Mucosa of rectum (tissue), 2 donors: Measurements from ENCODE around the gene TRIP6.
"Not testable (repeated sequence)": the region's sequence is repeated elsewhere in the genome, so short reads cannot be mapped to it uniquely, and the experiment has no call there.

ENCODE experiments used
- H3K27ac ChIP-seq, 2 donors: one replicate each; pipeline ENCODE4 v1.7.0; 2013; ENCODE audit warnings: inconsistent platforms in 2 of 2, low read depth in 2 of 2, low read length in 2 of 2
- H3K27me3 ChIP-seq, 2 donors: one replicate each; pipeline ENCODE4 v1.7.0; 2013; ENCODE audit warnings: low read length in 2 of 2; ENCODE audit not compliant: control insufficient read depth in 2 of 2, insufficient read depth in 2 of 2
- H3K36me3 ChIP-seq, 2 donors: one replicate each; pipeline ENCODE4 v1.7.0; 2013; ENCODE audit warnings: low read length in 2 of 2; ENCODE audit not compliant: control insufficient read depth in 2 of 2, insufficient read depth in 2 of 2
- H3K4me1 ChIP-seq, 2 donors: one replicate each; pipeline ENCODE4 v1.7.0; 2013; ENCODE audit warnings: low read length in 2 of 2, mild to moderate bottlenecking in 1 of 2; ENCODE audit not compliant: control insufficient read depth in 2 of 2, insufficient read depth in 2 of 2
- H3K4me3 ChIP-seq, 2 donors: one replicate each; pipeline ENCODE4 v1.7.0; 2013; ENCODE audit warnings: low read length in 2 of 2
- H3K9ac ChIP-seq, 2 donors: one replicate each; pipeline ENCODE4 v1.7.0; 2013; ENCODE audit warnings: low read length in 2 of 2, low read depth in 1 of 2, mild to moderate bottlenecking in 1 of 2
- H3K9me3 ChIP-seq, 2 donors: one replicate each; pipeline ENCODE4 v1.7.0; 2013; ENCODE audit warnings: low read length in 2 of 2; ENCODE audit not compliant: control insufficient read depth in 2 of 2
- donor health status: healthy.
- donor health status: Normal muscosa, but diverticular disease.

The TRIP6 gene

GRCh38 chr7:100837099-100837836, 29.9 kb upstream of the TRIP6 start:
- H3K9ac ChIP-seq: peak overlapping the region; percentile 54 to 68
- H3K27ac ChIP-seq: peak overlapping the region; percentile 89
- H3K9me3 ChIP-seq: no peaks in the 10 kb centered on the region
- no peaks in the 10 kb centered on the region for H3K27me3 ChIP-seq
- H3K36me3 ChIP-seq: no peaks in the 10 kb centered on the region
- H3K4me3 ChIP-seq: peak overlapping the region; percentile 56 to 71
- peaks cover 9 to 16% of the 10 kb centered on the region in 2 donors for H3K4me1 ChIP-seq

GRCh38 chr7:100839361-100839760, 27.8 kb upstream of the TRIP6 start:
- Histone ChIP-seq H3K4me1 (peaks cover 9 to 16% of the 10 kb centered on the region in 2 donors), H3K4me3 (no peak overlapping the region), H3K27ac (no peak overlapping the region), H3K9ac (no peak overlapping the region), H3K9me3 (no peaks in the 10 kb centered on the region), H3K36me3 (no peaks in the 10 kb centered on the region), H3K27me3 (no peaks in the 10 kb centered on the region)

GRCh38 chr7:100840470-100841100, 26.6 kb upstream of the TRIP6 start:
- H3K27me3 ChIP-seq: no peaks in the 10 kb centered on the region
- H3K36me3 ChIP-seq: no peaks in the 10 kb centered on the region
- no peak overlapping the region for H3K9ac ChIP-seq
- H3K4me3 ChIP-seq: no peak overlapping the region
- peaks cover 9 to 16% of the 10 kb centered on the region in 2 donors for H3K4me1 ChIP-seq
- H3K9me3 ChIP-seq: no peaks in the 10 kb centered on the region
- no peak overlapping the region for H3K27ac ChIP-seq

- H3K4me3 ChIP-seq: no peak overlapping the region
- H3K27me3 ChIP-seq: no peaks in the 10 kb centered on the region
- H3K36me3 ChIP-seq: no peaks in the 10 kb centered on the region
- H3K27ac ChIP-seq: no peak overlapping the region
- H3K4me1 ChIP-seq: peaks cover 6 to 9% of the 10 kb centered on the region in 2 donors
- no peak overlapping the region for H3K9ac ChIP-seq
- no peaks in the 10 kb centered on the region for H3K9me3 ChIP-seq
Observed at GRCh38 chr7:100847360-100847759, 19.8 kb upstream of the TRIP6 start.

- Histone ChIP-seq H3K36me3 (peaks cover 4 to 6% of the 10 kb centered on the region in 2 donors), H3K27me3 (no peaks in the 10 kb centered on the region), H3K4me3 (peak within 1 kb of the TSS; percentile 81), H3K4me1 (peaks cover 11 to 14% of the 10 kb centered on the region in 2 donors), H3K27ac (peak within 1 kb of the TSS; percentile 14 to 32), H3K9ac (peak within 1 kb of the TSS; percentile 63 to 70), H3K9me3 (no peaks in the 10 kb centered on the region)
Observed at GRCh38 chr7:100852048-100852872, 14.9 kb upstream of the TRIP6 start, which contains the start of gene SLC12A9. Gene SLC12A9, plus strand, starts transcription at chr7:100852713. Its CDS starts 1,485 bp downstream, at chr7:100854198.

GRCh38 chr7:100854146-100854895, 12.9 kb upstream of the TRIP6 start:
- no peaks in the 10 kb centered on the region for H3K27me3 ChIP-seq
- peaks cover 11 to 14% of the 10 kb centered on the region in 2 donors for H3K4me1 ChIP-seq
- H3K27ac ChIP-seq: no peak overlapping the region
- H3K4me3 ChIP-seq: no peak overlapping the region
- no peaks in the 10 kb centered on the region for H3K9me3 ChIP-seq
- H3K36me3 ChIP-seq: peaks cover 4 to 8% of the 10 kb centered on the region in 2 donors
- no peak overlapping the region for H3K9ac ChIP-seq

GRCh38 chr7:100854899-100855298, 12.3 kb upstream of the TRIP6 start:
- H3K27me3 ChIP-seq, H3K27ac ChIP-seq, H3K9ac ChIP-seq, H3K4me3 ChIP-seq, H3K9me3 ChIP-seq: not testable (repeated sequence)
- Histone ChIP-seq H3K36me3 (peaks cover 4 to 11% of the 10 kb centered on the region in 2 donors), H3K4me1 (peaks cover 11 to 14% of the 10 kb centered on the region in 2 donors)

- Histone ChIP-seq H3K36me3 (peaks cover 9 to 17% of the 10 kb centered on the region in 2 donors), H3K4me3 (no peak overlapping the region), H3K9ac (no peak overlapping the region), H3K27me3 (no peaks in the 10 kb centered on the region), H3K27ac (no peak overlapping the region), H3K9me3 (no peaks in the 10 kb centered on the region), H3K4me1 (peaks cover 11 to 14% of the 10 kb centered on the region in 2 donors)
Observed at GRCh38 chr7:100855515-100855914, 11.7 kb upstream of the TRIP6 start.

GRCh38 chr7:100856871-100857282, 10.3 kb upstream of the TRIP6 start:
- no peak overlapping the region for H3K9ac ChIP-seq
- H3K36me3 ChIP-seq: peaks cover 9 to 26% of the 10 kb centered on the region in 2 donors
- H3K4me3 ChIP-seq: no peak overlapping the region
- no peaks in the 10 kb centered on the region for H3K27me3 ChIP-seq
- no peaks in the 10 kb centered on the region for H3K9me3 ChIP-seq
- H3K4me1 ChIP-seq: peaks cover 9 to 10% of the 10 kb centered on the region in 2 donors
- H3K27ac ChIP-seq: no peak overlapping the region
